ENCODE measurements around the gene PAFAH2. TPM values are rescaled to one million over a fixed set of nuclear protein-coding genes. Genes with fewer than 3 reads are reported as not detected.

Gene PAFAH2
- total and polyA plus RNA-seq, 2 donors from 2014 or later = 21.0 to 23.5 TPM

- Histone ChIP-seq H3K9me3 (ENCODE audit: control insufficient read depth in 2 of 3, insufficient read depth in 1 of 3, low read length in 3 of 3) (no peaks in the 10 kb centered on the region), H3K27ac (ENCODE audit: low read depth in 2 of 2, low read length in 2 of 2) (no peak overlapping the region), H3K36me3 (ENCODE audit: control insufficient read depth in 2 of 3, insufficient read depth in 3 of 3, low read length in 3 of 3) (no peaks in the 10 kb centered on the region), H3K4me3 (ENCODE audit: low read length in 3 of 3) (no peak overlapping the region), H3K4me1 (ENCODE audit: control insufficient read depth in 2 of 3, insufficient read depth in 2 of 3, low read depth in 1 of 3, low read length in 3 of 3) (peaks cover 0 to 9% (median 0%) of the 10 kb centered on the region in 3 donors), H3K27me3 (ENCODE audit: control insufficient read depth, insufficient read depth, low read length) (no peaks in the 10 kb centered on the region), H3K9ac (ENCODE audit: low read length in 3 of 3) (no peak overlapping the region)
- no peak for FAIRE-seq
- TF ChIP-seq, protein P1, sequence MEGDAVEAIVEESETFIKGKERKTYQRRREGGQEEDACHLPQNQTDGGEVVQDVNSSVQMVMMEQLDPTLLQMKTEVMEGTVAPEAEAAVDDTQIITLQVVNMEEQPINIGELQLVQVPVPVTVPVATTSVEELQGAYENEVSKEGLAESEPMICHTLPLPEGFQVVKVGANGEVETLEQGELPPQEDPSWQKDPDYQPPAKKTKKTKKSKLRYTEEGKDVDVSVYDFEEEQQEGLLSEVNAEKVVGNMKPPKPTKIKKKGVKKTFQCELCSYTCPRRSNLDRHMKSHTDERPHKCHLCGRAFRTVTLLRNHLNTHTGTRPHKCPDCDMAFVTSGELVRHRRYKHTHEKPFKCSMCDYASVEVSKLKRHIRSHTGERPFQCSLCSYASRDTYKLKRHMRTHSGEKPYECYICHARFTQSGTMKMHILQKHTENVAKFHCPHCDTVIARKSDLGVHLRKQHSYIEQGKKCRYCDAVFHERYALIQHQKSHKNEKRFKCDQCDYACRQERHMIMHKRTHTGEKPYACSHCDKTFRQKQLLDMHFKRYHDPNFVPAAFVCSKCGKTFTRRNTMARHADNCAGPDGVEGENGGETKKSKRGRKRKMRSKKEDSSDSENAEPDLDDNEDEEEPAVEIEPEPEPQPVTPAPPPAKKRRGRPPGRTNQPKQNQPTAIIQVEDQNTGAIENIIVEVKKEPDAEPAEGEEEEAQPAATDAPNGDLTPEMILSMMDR (IDR thresholded peaks at IDR 0.05; ENCODE audit: borderline replicate concordance, extremely low read depth, insufficient read depth) = no peak
- intact Hi-C loops (cut with DNase I) = no loop called here
- DNase-seq = peak in 1 of 5 donors; percentile 32
Observed at GRCh38 chr1:26032656-26033357, 34.9 kb upstream of the PAFAH2 start.

DNA sequence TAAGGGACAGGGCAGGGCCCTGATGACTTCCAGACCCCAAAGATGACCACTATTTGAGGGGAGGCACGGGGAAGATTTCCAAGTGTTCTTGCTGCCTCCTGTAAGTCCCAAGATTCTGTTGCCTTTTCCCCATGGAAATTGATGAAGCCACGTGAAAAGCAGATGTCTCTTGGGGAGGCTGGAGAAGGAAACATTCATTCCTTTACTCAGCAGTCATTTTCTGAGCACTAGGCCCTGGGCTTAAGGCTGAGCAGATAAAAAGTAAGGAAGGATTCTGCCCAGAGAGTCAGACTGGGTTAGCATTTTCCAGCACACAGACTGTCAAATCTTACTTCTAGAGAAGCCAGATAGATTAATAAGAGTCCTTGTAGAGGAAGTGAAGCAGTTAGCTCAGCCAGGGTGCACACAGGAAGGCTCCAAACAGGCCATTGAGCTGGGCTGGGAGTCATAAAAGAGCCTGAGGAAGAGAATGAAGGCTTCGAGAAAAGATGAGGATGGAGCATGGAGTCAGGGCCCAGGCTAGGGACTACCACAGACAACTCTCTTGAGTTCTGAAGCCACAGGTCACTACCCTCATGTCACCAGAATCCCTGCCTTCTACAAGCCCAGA, 33.9 kb upstream of the PAFAH2 start:
- H3K9ac ChIP-seq (ENCODE audit: low read length in 3 of 3) = no peak overlapping the region
- FAIRE-seq = no peak
- TF ChIP-seq, protein P1 (IDR thresholded peaks at IDR 0.05; ENCODE audit: borderline replicate concordance, extremely low read depth, insufficient read depth) = no peak
- no peaks in the 10 kb centered on the region for H3K9me3 ChIP-seq (ENCODE audit: control insufficient read depth in 2 of 3, insufficient read depth in 1 of 3, low read length in 3 of 3)
- no peaks in the 10 kb centered on the region for H3K36me3 ChIP-seq (ENCODE audit: control insufficient read depth in 2 of 3, insufficient read depth in 3 of 3, low read length in 3 of 3)
- no peak for DNase-seq
- no peaks in the 10 kb centered on the region for H3K27me3 ChIP-seq (ENCODE audit: control insufficient read depth, insufficient read depth, low read length)
- peaks cover 0 to 7% (median 0%) of the 10 kb centered on the region in 3 donors for H3K4me1 ChIP-seq (ENCODE audit: control insufficient read depth in 2 of 3, insufficient read depth in 2 of 3, low read depth in 1 of 3, low read length in 3 of 3)
- intact Hi-C loops (cut with DNase I) = no loop called here
- no peak overlapping the region for H3K4me3 ChIP-seq (ENCODE audit: low read length in 3 of 3)
- H3K27ac ChIP-seq (ENCODE audit: low read depth in 2 of 2, low read length in 2 of 2) = no peak overlapping the region

GRCh38 chr1:26031196-26031595, 33.3 kb upstream of the PAFAH2 start:
- intact Hi-C loops (cut with DNase I) = no loop called here
- no peaks in the 10 kb centered on the region for H3K9me3 ChIP-seq (ENCODE audit: control insufficient read depth in 2 of 3, insufficient read depth in 1 of 3, low read length in 3 of 3)
- FAIRE-seq (no peak), DNase-seq (peak in 1 of 5 donors; percentile 57)
- TF ChIP-seq, protein P1 (IDR thresholded peaks at IDR 0.05; ENCODE audit: borderline replicate concordance, extremely low read depth, insufficient read depth) = no peak
- no peak overlapping the region for H3K9ac ChIP-seq (ENCODE audit: low read length in 3 of 3)
- no peak overlapping the region for H3K27ac ChIP-seq (ENCODE audit: low read depth in 2 of 2, low read length in 2 of 2)
- no peaks in the 10 kb centered on the region for H3K27me3 ChIP-seq (ENCODE audit: control insufficient read depth, insufficient read depth, low read length)
- no peak overlapping the region for H3K4me3 ChIP-seq (ENCODE audit: low read length in 3 of 3)
- H3K36me3 ChIP-seq (ENCODE audit: control insufficient read depth in 2 of 3, insufficient read depth in 3 of 3, low read length in 3 of 3) = no peaks in the 10 kb centered on the region
- peaks cover 0 to 7% (median 0%) of the 10 kb centered on the region in 3 donors for H3K4me1 ChIP-seq (ENCODE audit: control insufficient read depth in 2 of 3, insufficient read depth in 2 of 3, low read depth in 1 of 3, low read length in 3 of 3)

Measured in kidney (tissue), 14 donors.